Measurements from ENCODE around the gene SCEL.
"Not testable (repeated sequence)": the region's sequence is repeated elsewhere in the genome, so short reads cannot be mapped to it uniquely, and the experiment has no call there.

The SCEL gene

DNA sequence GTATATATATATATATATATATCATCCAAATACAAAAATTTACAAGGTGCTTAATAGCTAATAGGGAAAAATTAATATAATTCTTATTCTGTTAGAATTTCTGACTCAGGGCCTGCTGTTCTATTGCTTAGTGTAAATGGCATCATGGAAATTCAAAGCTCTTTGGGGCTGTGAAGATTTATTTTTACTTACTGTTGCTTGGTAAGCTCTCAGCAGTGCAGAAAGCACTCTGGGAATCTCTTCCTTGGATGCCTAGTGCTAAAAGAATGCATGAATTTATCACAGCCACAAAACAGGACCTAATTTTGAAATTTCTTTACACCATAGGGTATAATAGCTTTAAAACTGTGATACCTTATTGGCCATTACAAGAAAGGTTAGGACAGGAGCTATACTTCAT lies 92.7 kb downstream of the SCEL start:
- H3K4me3 ChIP-seq, result no peak overlapping the region
- no peak overlapping the region for H3K27ac ChIP-seq

DNA sequence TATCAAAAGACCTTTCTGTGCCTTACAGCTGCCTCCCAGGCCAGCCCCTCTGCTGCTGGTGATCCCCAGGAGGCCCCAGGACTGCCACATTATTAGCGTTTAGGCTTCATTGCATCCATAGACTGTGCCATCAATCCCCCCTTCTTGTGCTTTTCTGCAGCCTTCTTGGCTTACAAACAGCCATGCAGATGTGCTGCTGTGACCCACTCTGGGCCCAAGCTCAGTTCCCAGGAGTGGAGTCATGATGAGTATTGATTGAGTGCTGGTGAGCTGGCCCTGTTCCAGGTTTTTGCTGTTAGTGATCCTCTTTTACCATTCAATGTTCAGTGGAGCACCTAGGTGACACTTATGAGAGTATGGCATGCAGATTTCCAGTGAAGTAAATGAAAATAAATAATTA lies 102.1 kb downstream of the SCEL start:
- no peak overlapping the region for H3K4me3 ChIP-seq
- H3K27ac ChIP-seq, result no peak overlapping the region

DNA sequence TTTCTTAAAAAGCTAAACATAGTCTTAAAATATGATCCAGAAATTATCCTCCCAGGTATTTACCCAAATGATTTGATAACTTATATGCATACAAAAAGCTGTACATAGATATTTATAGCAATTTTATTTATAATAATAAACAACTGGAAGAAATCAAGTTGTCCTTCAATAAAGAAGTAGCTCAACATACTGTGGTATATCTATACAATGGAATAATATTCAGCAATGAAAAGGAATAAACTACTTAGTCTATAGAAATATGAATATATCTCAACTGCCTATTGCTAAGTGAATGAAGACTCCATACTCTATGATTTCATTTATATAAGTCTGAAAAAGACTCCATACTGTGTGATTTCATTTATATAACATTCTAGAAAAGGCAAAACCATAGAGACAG lies 114.9 kb downstream of the SCEL start:
- Histone ChIP-seq H3K4me3 (no peak overlapping the region), H3K27ac (no peak overlapping the region)

DNA sequence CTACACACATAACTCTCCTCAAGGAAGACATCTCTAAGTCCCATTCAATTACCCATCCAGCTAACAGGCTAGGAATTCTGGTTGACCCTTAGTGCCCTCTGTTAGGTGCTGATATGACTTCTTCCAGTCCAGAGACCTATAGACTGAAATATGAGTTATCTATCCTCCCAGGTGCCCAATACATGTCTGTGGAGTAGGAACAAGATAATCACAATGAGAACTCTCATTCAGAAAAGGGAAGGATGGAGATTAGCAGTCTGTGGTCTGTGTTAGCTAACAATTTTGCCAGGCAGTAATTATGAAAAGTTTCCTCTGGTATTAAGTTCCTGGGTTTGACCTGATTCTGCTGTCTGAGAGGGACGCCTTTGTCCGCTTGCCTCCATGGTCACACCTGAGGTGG lies 117.8 kb downstream of the SCEL start:
- H3K27ac ChIP-seq, result no peak overlapping the region

DNA sequence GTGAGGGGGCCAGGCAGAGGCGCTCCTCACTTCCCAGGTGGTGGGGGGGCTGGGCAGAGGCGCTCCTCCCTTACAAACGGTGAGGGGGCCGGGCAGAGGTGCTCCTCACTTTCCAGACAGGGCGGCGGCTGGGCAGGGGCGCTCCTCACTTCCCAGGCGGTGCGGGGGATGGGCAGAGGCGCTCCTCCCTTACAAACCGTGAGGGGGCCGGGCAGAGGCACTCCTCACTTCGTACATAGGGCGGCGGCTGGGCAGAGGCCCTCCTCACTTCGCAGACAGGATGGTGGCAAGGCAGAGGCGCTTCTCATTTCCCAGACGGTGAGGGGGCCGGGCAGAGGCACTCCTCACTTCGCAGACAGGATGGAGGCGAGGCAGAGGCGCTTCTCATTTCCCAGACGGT lies 124.5 kb downstream of the SCEL start:
- H3K27ac ChIP-seq, result not testable (repeated sequence)

More for the DNA sequence above, 117.8 kb downstream of the SCEL start:
- no peak overlapping the region for H3K4me3 ChIP-seq

DNA sequence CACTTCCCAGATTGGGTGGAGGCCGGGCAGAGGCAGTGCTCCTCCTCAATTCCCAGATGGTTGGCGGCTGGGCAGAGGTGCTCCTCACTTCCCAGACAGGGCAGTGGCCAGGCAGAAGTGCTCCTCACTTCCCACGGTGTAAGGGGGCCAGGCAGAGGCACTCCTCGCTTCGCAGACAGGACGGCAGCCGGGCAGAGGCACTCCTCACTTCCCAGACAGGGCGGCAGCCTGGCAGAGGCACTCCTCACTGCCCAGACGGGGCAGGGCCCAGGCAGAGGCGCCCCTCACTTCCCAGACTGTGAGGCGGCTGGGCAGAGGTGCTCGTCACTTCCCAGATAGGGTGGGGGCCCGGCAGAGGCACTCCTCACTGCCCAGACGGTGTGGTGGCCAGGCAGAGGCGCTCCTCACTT lies 125.3 kb downstream of the SCEL start:
- Histone ChIP-seq H3K27ac (no peak overlapping the region), H3K4me3 (no peak overlapping the region)

More for the DNA sequence above, 124.5 kb downstream of the SCEL start:
- not testable (repeated sequence) for H3K4me3 ChIP-seq

DNA sequence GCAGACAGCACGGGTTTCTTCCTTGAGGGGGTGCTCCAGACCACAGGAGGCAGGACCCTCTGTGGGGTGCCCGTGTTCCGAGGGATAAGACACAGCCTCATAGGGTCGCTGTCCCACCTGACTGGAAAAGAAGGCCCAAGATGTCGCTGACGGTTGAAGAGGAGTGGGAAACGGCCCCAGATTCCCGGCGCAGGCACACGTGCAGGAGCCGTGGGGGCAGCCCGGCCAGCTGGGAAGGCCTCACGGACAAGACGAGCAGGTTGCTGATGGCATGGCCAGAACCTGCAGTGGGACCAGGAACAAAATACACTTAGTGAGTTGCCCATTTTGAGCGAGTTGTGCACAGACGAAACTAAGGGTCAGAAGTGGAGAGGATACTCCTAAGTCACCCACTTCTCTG lies 126.8 kb downstream of the SCEL start:
- not testable (repeated sequence) for H3K4me3 ChIP-seq, H3K27ac ChIP-seq

DNA sequence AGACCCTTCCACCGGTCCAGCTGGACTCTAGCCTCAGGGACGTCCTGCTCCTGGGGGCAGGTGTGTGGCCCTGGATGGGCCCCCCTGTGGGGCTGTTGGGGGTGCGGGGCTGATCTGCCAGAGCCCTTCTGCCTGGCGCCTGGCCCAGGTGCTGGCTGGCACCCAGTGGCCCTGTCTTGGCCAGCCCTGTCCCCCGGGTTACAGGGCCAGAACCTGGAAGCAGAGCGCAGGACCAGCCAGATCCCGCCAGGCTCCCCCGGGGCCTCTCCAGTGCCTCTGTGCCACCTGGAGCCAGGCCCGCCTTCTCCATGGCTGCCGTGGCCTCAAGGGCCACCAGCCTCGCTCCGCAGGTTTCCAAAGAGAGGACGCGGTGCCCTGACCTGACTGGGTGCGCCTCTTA lies 127.3 kb downstream of the SCEL start:
- H3K4me3 ChIP-seq, H3K27ac ChIP-seq: not testable (repeated sequence)

DNA sequence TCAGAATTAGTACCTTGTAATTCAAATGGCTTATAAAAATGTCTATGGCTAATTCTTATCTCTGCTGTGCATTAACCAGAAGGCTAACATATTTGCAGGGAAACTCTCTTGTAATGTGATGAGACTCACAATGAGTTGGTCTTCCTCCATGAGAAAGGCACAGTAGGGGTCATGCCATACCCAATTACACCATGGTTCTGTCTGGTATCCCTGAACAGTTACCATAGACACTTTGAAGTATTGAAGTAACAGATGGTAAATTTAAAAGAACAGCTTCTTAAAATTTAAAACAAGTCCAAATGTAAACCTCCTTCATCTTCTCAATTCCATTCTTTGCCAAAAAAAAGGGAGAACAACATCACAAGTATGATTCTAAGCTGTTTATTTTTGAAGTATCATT lies 139.3 kb downstream of the SCEL start:
- Histone ChIP-seq H3K27ac (no peak overlapping the region), H3K4me3 (no peak overlapping the region)

DNA sequence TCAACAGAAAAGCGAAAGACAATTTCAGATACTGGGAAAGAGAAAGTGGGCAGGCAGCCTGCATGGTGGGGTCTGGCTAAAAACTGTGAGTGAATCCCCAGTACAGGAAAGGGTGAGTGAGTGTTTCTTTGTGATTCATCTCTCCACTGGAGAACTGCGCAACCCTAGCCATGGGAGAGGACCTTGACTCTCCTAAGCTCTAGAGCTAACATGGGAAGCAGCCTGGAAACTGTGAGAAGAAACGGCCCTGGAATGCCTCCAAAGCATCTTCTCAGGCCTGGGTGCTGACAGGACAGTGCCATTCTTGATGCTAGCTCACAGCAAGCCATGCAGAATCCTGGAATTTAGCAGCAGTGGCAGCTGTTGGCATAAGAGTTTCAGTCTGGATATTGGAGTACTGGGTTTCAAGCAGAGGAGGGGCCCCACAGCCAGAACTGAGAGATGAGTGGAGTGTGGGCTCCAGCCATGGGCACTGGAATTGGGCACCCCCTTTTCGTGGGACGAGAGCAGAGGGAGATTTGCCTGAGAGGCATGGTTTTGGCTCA lies 143.3 kb downstream of the SCEL start:
- Histone ChIP-seq H3K4me3 (no peak overlapping the region), H3K27ac (no peak overlapping the region)

DNA sequence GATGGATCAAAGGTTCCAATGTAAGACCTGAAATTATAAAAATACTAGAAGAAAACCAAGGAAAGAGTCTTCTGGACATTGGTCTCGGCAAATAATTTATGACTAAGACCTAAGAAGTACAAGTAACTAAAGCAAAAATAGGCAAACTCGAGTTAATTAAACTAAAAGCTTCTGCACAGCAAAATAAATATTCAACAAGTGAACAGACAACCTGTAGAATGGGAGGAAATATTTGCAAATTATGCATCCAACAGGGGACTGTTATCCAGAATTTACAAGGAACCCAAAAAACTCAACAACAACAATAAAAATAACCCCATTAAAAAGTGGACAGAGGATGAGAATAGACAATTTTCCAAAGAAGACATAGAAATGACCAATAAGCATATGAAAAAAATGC lies 152.3 kb downstream of the SCEL start:
- H3K27ac ChIP-seq, result no peak overlapping the region
- H3K4me3 ChIP-seq, result no peak overlapping the region

DNA sequence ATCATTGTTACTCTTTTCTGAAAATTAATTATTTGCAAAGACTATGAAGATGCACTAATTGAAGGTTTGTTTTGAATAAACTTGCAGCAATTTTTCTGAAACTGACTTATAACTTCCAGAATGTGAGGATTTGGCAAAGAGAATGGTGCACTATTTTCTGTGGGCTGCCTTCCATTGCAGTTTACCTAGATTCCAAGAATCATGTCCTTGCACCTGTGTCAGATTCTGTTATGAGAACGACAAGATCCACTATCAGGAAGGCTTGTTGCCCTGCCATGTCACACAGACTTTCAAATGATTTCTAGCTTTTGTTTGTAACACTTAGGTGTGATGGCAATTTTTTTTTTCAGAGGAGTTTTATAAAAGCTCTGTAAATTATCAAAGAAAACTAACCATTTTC lies 156.4 kb downstream of the SCEL start:
- Histone ChIP-seq H3K27ac (no peak overlapping the region), H3K4me3 (no peak overlapping the region)

DNA sequence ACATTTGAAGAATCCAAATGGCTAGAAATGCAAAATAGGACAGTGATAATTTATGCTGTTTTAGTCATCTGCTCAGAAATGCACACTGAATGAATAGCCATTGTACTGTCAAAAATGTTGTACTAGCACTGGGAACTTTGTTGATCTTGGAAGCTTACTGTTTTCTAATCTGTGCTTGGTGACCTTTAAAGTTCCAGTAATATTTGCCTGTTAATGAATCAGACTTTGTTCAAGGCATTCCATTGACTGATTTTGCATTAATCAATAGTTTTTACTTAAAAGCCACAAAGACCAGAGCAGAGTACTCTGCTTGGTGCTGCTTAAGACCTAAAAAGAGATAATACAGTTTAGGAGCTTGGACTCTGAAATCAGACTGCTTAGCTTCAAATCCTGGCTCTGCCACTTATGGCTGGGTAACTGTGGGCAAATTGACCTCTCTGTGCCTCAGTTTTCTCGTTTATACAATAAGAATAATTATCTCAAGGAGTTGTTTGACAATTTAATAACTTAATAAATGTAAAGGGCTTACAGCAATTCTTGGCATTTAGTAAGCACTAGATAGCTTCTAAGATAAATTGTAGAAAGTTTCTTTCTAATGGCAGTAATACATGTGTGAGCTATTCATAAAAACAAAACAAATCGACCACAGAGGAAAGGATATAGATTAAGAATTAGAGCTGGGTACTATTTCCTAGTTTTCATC lies 157.4 kb downstream of the SCEL start:
- Histone ChIP-seq H3K27ac (no peak overlapping the region), H3K4me3 (no peak overlapping the region)

DNA sequence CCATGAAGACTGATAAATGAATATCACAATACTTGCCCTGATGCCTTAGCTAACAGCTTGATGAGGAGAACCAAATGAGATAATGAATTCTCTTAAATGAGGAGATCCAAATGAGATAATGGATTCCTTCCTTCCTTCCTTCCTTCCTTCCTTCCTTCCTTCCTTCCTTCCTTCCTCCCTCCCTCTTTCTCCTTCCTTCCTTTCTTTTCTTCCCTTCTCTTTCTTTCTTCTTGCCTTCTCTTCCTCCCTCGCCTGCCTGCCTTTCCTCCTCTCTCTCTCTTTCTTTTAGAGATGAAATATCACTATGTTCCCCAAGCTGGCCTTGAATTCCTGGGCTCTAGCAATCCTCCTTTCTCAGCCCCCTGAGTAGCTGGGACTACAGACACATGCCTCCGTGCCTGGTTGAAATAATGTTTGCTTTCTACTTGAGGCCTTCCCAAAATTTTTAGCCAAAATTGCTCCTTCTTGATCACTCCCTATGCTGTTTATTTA lies 158.0 kb downstream of the SCEL start:
- no peak overlapping the region for H3K4me3 ChIP-seq
- H3K27ac ChIP-seq, result no peak overlapping the region
